ENCODE measurements around the gene CCDC68. TPM values are rescaled to one million over a fixed set of nuclear protein-coding genes. Genes with fewer than 3 reads are reported as not detected.
"Not testable (repeated sequence)": the region's sequence is repeated elsewhere in the genome, so short reads cannot be mapped to it uniquely, and the experiment has no call there.

CCDC68 gene
- total RNA-seq, 1 donor from 2014 or later, result 2.2 TPM

DNA sequence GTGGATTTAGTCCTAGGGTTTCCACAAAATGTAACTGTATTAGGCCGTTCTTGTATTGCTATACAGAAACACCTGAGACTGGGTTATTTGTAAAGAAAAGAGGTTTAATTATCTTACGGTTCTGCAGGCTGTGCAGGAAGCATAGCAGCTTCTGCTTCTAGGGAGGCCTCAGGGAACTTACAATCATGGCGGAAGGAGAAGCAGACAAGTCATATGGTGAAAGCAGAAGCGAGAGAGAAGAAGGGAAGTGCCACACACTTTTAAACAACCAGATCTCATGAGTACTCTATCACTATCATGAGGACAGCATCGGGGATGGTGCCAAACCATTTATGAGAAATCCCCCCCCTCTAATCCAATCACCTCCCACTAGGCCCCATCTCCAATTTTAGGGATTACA lies 9.5 kb upstream of the CCDC68 start:
- Mint-ChIP-seq H3K36me3 (ENCODE audit: insufficient read depth) (no peaks in the 10 kb centered on the region), H3K27me3 (no peaks in the 10 kb centered on the region), H3K27ac (no peak overlapping the region), H3K4me3 (ENCODE audit: low read depth) (no peak overlapping the region), H3K9me3 (ENCODE audit: low read depth) (peaks cover 11% of the 10 kb centered on the region), H3K4me1 (ENCODE audit: low read depth) (peaks cover 2% of the 10 kb centered on the region)
- DNase-seq (ENCODE audit: low spot score, unreplicated experiment), result no peak
- TF ChIP-seq, protein P1, sequence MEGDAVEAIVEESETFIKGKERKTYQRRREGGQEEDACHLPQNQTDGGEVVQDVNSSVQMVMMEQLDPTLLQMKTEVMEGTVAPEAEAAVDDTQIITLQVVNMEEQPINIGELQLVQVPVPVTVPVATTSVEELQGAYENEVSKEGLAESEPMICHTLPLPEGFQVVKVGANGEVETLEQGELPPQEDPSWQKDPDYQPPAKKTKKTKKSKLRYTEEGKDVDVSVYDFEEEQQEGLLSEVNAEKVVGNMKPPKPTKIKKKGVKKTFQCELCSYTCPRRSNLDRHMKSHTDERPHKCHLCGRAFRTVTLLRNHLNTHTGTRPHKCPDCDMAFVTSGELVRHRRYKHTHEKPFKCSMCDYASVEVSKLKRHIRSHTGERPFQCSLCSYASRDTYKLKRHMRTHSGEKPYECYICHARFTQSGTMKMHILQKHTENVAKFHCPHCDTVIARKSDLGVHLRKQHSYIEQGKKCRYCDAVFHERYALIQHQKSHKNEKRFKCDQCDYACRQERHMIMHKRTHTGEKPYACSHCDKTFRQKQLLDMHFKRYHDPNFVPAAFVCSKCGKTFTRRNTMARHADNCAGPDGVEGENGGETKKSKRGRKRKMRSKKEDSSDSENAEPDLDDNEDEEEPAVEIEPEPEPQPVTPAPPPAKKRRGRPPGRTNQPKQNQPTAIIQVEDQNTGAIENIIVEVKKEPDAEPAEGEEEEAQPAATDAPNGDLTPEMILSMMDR (IDR thresholded peaks at IDR 0.05; ENCODE audit: unreplicated experiment), result no peak

DNA sequence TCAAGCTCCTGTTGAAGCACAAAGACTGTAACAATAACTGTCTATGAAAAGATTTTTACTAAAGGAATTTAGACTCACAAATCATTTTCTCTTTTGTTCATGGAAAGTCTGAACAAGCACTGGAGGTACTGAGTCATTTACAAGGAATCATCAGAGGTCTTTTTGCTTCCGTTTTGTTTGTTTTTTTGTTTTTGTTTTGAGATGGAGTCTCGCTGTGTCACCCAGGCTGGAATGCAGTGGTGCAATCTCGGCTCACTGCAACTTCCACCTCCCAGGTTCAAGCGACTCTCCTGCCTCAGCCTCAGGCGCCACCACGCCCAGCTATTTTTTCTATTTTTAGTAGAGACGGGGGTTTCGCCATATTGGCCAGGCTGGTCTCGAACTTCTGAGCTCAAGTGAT lies 9.0 kb upstream of the CCDC68 start:
- DNase-seq (ENCODE audit: low spot score, unreplicated experiment); H3K4me3 Mint-ChIP-seq (ENCODE audit: low read depth); H3K36me3 Mint-ChIP-seq (ENCODE audit: insufficient read depth); H3K4me1 Mint-ChIP-seq (ENCODE audit: low read depth); H3K9me3 Mint-ChIP-seq (ENCODE audit: low read depth); H3K27ac Mint-ChIP-seq; H3K27me3 Mint-ChIP-seq: not testable (repeated sequence)

DNA sequence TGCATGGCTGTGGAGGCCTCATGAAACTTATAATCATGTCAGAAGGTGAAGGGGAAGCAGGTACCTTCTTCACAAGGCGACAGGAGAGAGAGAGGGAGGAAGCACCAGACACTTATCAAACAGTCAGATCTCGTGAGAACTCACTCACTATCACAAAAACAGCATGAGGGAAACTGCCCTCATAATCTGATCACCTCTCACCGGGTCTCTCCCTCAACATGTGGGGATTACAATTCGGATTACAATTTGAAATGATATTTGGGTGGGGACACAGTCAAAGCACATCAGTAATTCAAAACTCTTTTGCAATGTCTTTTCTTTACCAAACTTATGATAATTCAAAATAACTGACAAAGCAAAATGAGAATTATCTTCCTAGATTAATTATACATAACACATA lies 8.5 kb upstream of the CCDC68 start:
- Mint-ChIP-seq H3K27me3 (no peaks in the 10 kb centered on the region), H3K4me1 (ENCODE audit: low read depth) (peaks cover 2% of the 10 kb centered on the region), H3K4me3 (ENCODE audit: low read depth) (no peak overlapping the region), H3K9me3 (ENCODE audit: low read depth) (peaks cover 3% of the 10 kb centered on the region), H3K36me3 (ENCODE audit: insufficient read depth) (no peaks in the 10 kb centered on the region), H3K27ac (no peak overlapping the region)
- no peak for DNase-seq (ENCODE audit: low spot score, unreplicated experiment)
- TF ChIP-seq, protein P1 (IDR thresholded peaks at IDR 0.05; ENCODE audit: unreplicated experiment), result no peak

DNA sequence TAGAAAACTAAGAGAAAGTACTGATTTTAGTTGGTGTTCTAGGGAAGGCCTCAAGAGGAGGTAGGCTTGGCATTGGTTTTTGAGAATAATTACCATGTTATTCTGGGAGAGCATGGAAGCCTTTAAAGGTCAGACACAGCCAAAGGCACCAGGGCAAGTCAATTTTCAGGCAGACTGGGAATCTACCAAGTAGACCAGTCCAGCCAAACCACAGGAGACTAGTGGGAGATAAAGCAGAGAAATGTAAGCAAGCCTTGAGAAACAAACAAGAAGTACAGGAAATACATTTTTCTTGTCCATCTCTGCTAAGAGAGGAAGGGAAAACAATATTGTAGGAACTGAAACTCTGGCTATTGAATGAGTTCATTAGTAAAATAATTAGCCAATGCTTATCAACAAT lies 5.5 kb upstream of the CCDC68 start:
- peaks cover 2% of the 10 kb centered on the region for H3K4me1 Mint-ChIP-seq (ENCODE audit: low read depth)
- DNase-seq (ENCODE audit: low spot score, unreplicated experiment), result no peak
- no peaks in the 10 kb centered on the region for H3K27me3 Mint-ChIP-seq
- peaks cover 2% of the 10 kb centered on the region for H3K9me3 Mint-ChIP-seq (ENCODE audit: low read depth)
- H3K36me3 Mint-ChIP-seq (ENCODE audit: insufficient read depth), result no peaks in the 10 kb centered on the region
- H3K27ac Mint-ChIP-seq, result no peak overlapping the region
- H3K4me3 Mint-ChIP-seq (ENCODE audit: low read depth), result no peak overlapping the region
- TF ChIP-seq, protein P1 (IDR thresholded peaks at IDR 0.05; ENCODE audit: unreplicated experiment), result no peak

DNA sequence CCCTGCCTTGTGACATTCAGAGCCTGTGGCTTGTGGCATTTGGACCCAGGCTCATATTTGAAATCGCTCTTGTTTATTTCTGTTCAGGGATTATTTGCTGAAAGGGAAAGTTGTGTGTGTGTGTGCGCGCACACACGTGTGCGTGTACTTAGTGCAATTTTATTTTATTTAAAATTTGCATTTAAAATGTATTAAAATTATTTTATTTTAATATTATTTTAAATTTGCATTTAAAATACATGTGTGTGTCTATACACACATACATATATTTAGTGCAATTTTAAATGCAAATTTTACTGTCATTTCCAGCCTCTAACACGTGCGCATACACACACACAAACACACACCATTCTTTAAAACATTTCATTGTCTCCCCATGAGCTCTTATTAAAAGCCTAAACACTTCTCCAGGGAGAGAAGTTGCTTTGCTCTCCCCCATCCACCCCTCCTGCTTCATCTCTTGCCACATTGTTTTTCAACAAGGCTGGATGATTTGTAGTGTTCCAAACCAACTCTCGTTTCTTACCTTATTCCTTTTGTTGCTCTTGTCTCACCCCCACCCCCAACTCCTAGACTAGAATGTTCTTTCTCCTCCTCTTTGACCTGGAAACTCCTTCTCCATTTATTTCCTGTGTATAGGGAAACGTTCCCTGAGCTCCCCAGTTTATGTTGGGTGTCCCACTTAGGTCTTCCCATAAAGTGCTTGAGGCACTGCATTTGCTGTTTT lies 3.8 kb upstream of the CCDC68 start:
- DNase-seq (ENCODE audit: low spot score, unreplicated experiment), result no peak
- Mint-ChIP-seq H3K9me3 (ENCODE audit: low read depth) (peaks cover 2% of the 10 kb centered on the region), H3K4me1 (ENCODE audit: low read depth) (peaks cover 4% of the 10 kb centered on the region), H3K27me3 (no peaks in the 10 kb centered on the region), H3K4me3 (ENCODE audit: low read depth) (no peak overlapping the region), H3K27ac (no peak overlapping the region), H3K36me3 (ENCODE audit: insufficient read depth) (no peaks in the 10 kb centered on the region)
- TF ChIP-seq, protein P1 (IDR thresholded peaks at IDR 0.05; ENCODE audit: unreplicated experiment), result no peak

DNA sequence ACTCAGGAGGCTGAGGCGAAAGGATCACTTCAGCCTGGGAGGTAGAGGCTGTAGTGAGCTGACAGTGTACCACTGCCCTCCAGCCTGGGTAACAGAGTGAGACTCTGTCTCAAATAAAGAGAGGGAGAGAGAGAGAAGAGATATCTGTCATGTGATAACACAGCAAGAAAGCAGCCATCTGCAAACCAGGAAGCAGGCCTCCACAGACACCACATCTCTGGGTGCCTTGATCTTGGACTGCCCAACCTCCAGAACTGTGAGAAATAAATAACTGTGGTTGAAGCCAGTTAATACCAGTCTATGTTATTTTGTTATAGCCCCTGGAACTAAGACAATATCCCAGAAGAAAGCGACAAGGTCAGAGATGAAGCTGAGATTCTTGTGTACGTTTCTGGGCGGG lies 2.6 kb upstream of the CCDC68 start:
- Mint-ChIP-seq H3K27ac (no peak overlapping the region), H3K36me3 (ENCODE audit: insufficient read depth) (no peaks in the 10 kb centered on the region), H3K9me3 (ENCODE audit: low read depth) (peaks cover 2% of the 10 kb centered on the region), H3K4me3 (ENCODE audit: low read depth) (no peak overlapping the region), H3K4me1 (ENCODE audit: low read depth) (peaks cover 7% of the 10 kb centered on the region), H3K27me3 (no peaks in the 10 kb centered on the region)
- TF ChIP-seq, protein P1 (IDR thresholded peaks at IDR 0.05; ENCODE audit: unreplicated experiment), result no peak
- DNase-seq (ENCODE audit: low spot score, unreplicated experiment), result no peak

All from progenitor cell of endocrine pancreas (in vitro differentiated cells).